Measurements from ENCODE around the gene ST6GALNAC5.
"Not testable (repeated sequence)": the region's sequence is repeated elsewhere in the genome, so short reads cannot be mapped to it uniquely, and the experiment has no call there.

Gene ST6GALNAC5

GRCh38 chr1:76867342-76868130 is at the start of gene ST6GALNAC5:
TSS of gene ST6GALNAC5 (plus strand) at chr1:76867480.
- DNase-seq (ENCODE audit: low read depth) = no peak

GRCh38 chr1:76820028-76820427 is 47.3 kb upstream of the ST6GALNAC5 start:
- DNase-seq (ENCODE audit: low read depth) = no peak

- DNase-seq (ENCODE audit: low read depth) = not testable (repeated sequence)
These were observed 44.3 kb upstream of the ST6GALNAC5 start for GRCh38 chr1:76822961-76823360.

GRCh38 chr1:76824106-76824505 is 43.2 kb upstream of the ST6GALNAC5 start:
- no peak for DNase-seq (ENCODE audit: low read depth)

- peak; percentile 24 for DNase-seq (ENCODE audit: low read depth)
These were observed 41.0 kb upstream of the ST6GALNAC5 start for GRCh38 chr1:76826072-76826845.

- DNase-seq (ENCODE audit: low read depth) = no peak
These were observed 40.2 kb upstream of the ST6GALNAC5 start for GRCh38 chr1:76827066-76827465.

- DNase-seq (ENCODE audit: low read depth) = no peak
These were observed 36.9 kb upstream of the ST6GALNAC5 start for GRCh38 chr1:76830373-76830772.

- DNase-seq (ENCODE audit: low read depth) = no peak
These were observed 34.8 kb upstream of the ST6GALNAC5 start for GRCh38 chr1:76832521-76832920.

- no peak for DNase-seq (ENCODE audit: low read depth)
These were observed 34.1 kb upstream of the ST6GALNAC5 start for GRCh38 chr1:76833151-76833550.

GRCh38 chr1:76833856-76834255 is 33.4 kb upstream of the ST6GALNAC5 start:
- no peak for DNase-seq (ENCODE audit: low read depth)

GRCh38 chr1:76835203-76835602 is 32.1 kb upstream of the ST6GALNAC5 start:
- DNase-seq (ENCODE audit: low read depth) = peak; percentile 43

- DNase-seq (ENCODE audit: low read depth) = no peak
These were observed 27.0 kb upstream of the ST6GALNAC5 start for GRCh38 chr1:76840278-76840677.

GRCh38 chr1:76841460-76841859 is 25.8 kb upstream of the ST6GALNAC5 start:
- DNase-seq (ENCODE audit: low read depth) = no peak

GRCh38 chr1:76843821-76844464 is 23.3 kb upstream of the ST6GALNAC5 start:
- DNase-seq (ENCODE audit: low read depth) = no peak

GRCh38 chr1:76854255-76854654 is 13.0 kb upstream of the ST6GALNAC5 start:
- DNase-seq (ENCODE audit: low read depth) = no peak

GRCh38 chr1:76856104-76856503 is 11.2 kb upstream of the ST6GALNAC5 start:
- DNase-seq (ENCODE audit: low read depth) = no peak

GRCh38 chr1:76857138-76857537 is 10.1 kb upstream of the ST6GALNAC5 start:
- DNase-seq (ENCODE audit: low read depth) = no peak

GRCh38 chr1:76857973-76858372 is 9.3 kb upstream of the ST6GALNAC5 start:
- no peak for DNase-seq (ENCODE audit: low read depth)

- DNase-seq (ENCODE audit: low read depth) = no peak
These were observed 6.1 kb upstream of the ST6GALNAC5 start for GRCh38 chr1:76861149-76861548.

GRCh38 chr1:76862447-76862846 is 4.8 kb upstream of the ST6GALNAC5 start:
- peak; percentile 73 for DNase-seq (ENCODE audit: low read depth)

GRCh38 chr1:76864383-76864782 is 2.9 kb upstream of the ST6GALNAC5 start:
- DNase-seq (ENCODE audit: low read depth) = no peak

- DNase-seq (ENCODE audit: low read depth) = no peak
These were observed 1.5 kb upstream of the ST6GALNAC5 start for GRCh38 chr1:76865696-76866286.

Data from non-pigmented ciliary epithelial cell (primary cell).